ENCODE data around the gene SNX13. TPM values are rescaled to one million over a fixed set of nuclear protein-coding genes. Genes with fewer than 3 reads are reported as not detected.

SNX13 gene
- total and polyA plus RNA-seq, 12 donors = 7.1 to 57.7 (median 44.6) TPM

GRCh38 chr7:17928055-17928454 lies 12.2 kb downstream of the SNX13 start:
- Histone ChIP-seq H3K4me3 (no peak overlapping the region), H3K36me3 (no peaks in the 10 kb centered on the region), H3K9me3 (no peaks in the 10 kb centered on the region), H3K4me1 (peaks cover 0 to 72% (median 53%) of the 10 kb centered on the region in 9 donors), H3K27ac (no peak overlapping the region), H3K27me3 (no peaks in the 10 kb centered on the region)
- WGBS, 2 donors = 58 to 62% methylated on average over 1 of the region's 1 CpG
- no peak for TF ChIP-seq CTCF (IDR thresholded peaks at IDR 0.05)
- intact Hi-C loops (cut with DNase I) = no loop called here
- DNase-seq (no peak), ATAC-seq (peak in 1 of 8 donors; percentile 20)

- H3K27me3 ChIP-seq = no peaks in the 10 kb centered on the region
- no peak for TF ChIP-seq CTCF (IDR thresholded peaks at IDR 0.05)
- no peak overlapping the region for H3K27ac ChIP-seq
- H3K36me3 ChIP-seq = no peaks in the 10 kb centered on the region
- ATAC-seq (no peak), DNase-seq (no peak)
- 78 to 92% methylated on average over 1 of the region's 1 CpG for WGBS, 2 donors
- no peak overlapping the region for H3K4me3 ChIP-seq
- intact Hi-C loops (cut with DNase I) = no loop called here
- H3K4me1 ChIP-seq = peaks cover 0 to 40% (median 30%) of the 10 kb centered on the region in 9 donors
- H3K9me3 ChIP-seq = peaks cover 0 to 20% (median 13%) of the 10 kb centered on the region in 11 donors
Measured at GRCh38 chr7:17921857-17922416, 18.4 kb downstream of the SNX13 start.

- ATAC-seq (no peak), DNase-seq (no peak)
- no peak overlapping the region for H3K4me3 ChIP-seq
- 96 to 97% methylated on average over 3 of the region's 3 CpGs for whole genome bisulfite sequencing, 2 donors
- peaks cover 0 to 29% (median 21%) of the 10 kb centered on the region in 11 donors for H3K9me3 ChIP-seq
- H3K27me3 ChIP-seq = no peaks in the 10 kb centered on the region
- H3K27ac ChIP-seq = no peak overlapping the region
- no peaks in the 10 kb centered on the region for H3K36me3 ChIP-seq
- peaks cover 0 to 52% (median 26%) of the 10 kb centered on the region in 9 donors for H3K4me1 ChIP-seq
- TF ChIP-seq CTCF (IDR thresholded peaks at IDR 0.05) = no peak
- intact Hi-C loops (cut with DNase I) = no loop called here
Measured at GRCh38 chr7:17917842-17918241, 22.5 kb downstream of the SNX13 start.

GRCh38 chr7:17916786-17917185 lies 23.5 kb downstream of the SNX13 start:
- H3K36me3 ChIP-seq = no peaks in the 10 kb centered on the region
- no peak for ATAC-seq
- H3K27me3 ChIP-seq = no peaks in the 10 kb centered on the region
- no peak for DNase-seq
- H3K27ac ChIP-seq = no peak overlapping the region
- TF ChIP-seq CTCF (IDR thresholded peaks at IDR 0.05) = no peak
- peaks cover 0 to 51% (median 17%) of the 10 kb centered on the region in 9 donors for H3K4me1 ChIP-seq
- H3K9me3 ChIP-seq = peaks cover 0 to 29% (median 21%) of the 10 kb centered on the region in 11 donors
- no peak overlapping the region for H3K4me3 ChIP-seq
- intact Hi-C loops (cut with DNase I) = no loop called here
